HCT116 (cell line): Measurements from ENCODE around the gene OPRD1. TPM values are rescaled to one million over a fixed set of nuclear protein-coding genes. Genes with fewer than 3 reads are reported as not detected.

Experiments used
- ATAC-seq: fragments of 200-7000 bp; cut with Tn5 transposase; 2 replicates; pipeline ENCODE4 v1.9.1; 2020; ENCODE audit warnings: mild to moderate bottlenecking, moderate library complexity
- BruUV-seq: library from RNA; stranded (reverse); fragments of 400-500 nt; replicated peaks from 2 replicates; lab custom pipeline; 2021; lab: Mats Ljungman, UMichigan
- CTCF ChIA-PET: fragments of 300-600 bp; sonication (Branson Sonifier 250); formaldehyde crosslinking; loops from one replicate; lab custom pipeline; 2021; ENCODE audit warnings: antibody characterized with exemption; lab: Charles Lee
- POLR2A ChIA-PET: fragments of 300-600, 350-600 bp; sonication (Branson Sonifier 250); formaldehyde crosslinking; loops from one replicate; lab custom pipeline; 2021; ENCODE audit warnings: antibody characterized with exemption; lab: Charles Lee
- RAD21 ChIA-PET, 2 experiments: fragments of 300-600 bp; sonication (Branson Sonifier 250); formaldehyde crosslinking; loops; one replicate each; lab custom pipeline; 2023; ENCODE audit warnings: low total read pairs in 2 of 2; ENCODE audit not compliant: uncharacterized antibody in 2 of 2, unreplicated experiment in 2 of 2, low non-redundant PET in 1 of 2; lab: Charles Lee
- DNase-seq: peaks from one replicate; pipeline ENCODE4 v3.0.0-alpha.2; 2010; ENCODE audit warnings: low read depth, low spot score
- H2AFZ ChIP-seq: fragments of 200-600 bp; shearing (Covaris generic), sonication (generic); 2 replicates; pipeline ENCODE4 v1.6.1; 2017; ENCODE audit warnings: low read depth, mixed run types, mixed read lengths, antibody characterized with exemption, low read length; ENCODE audit not compliant: poor library complexity, severe bottlenecking
- H3K27ac ChIP-seq: 2 replicates; pipeline ENCODE4 v1.5.1; 2012; ENCODE audit warnings: low read depth, low read length
- H3K27me3 ChIP-seq: fragments of 200-600 bp; sonication (generic); 2 replicates; pipeline ENCODE4 v1.6.1; 2016; ENCODE audit warnings: mixed run types, low read length, mixed read lengths; ENCODE audit not compliant: insufficient read depth
- H3K36me3 ChIP-seq, 2 experiments: fragments of 200-500 bp in 1 of 2; fragments of 200-600 bp in 1 of 2; sonication (Bioruptor generic) in 1 of 2; sonication (generic) in 1 of 2; 2 replicates each; pipeline versions ENCODE4 v1.5.1 to v1.6.1; 2014 to 2016; ENCODE audit warnings: low read length in 2 of 2, inconsistent platforms in 1 of 2, mixed read lengths in 1 of 2, mixed run types in 1 of 2; ENCODE audit not compliant: insufficient read depth in 2 of 2, control insufficient read depth in 1 of 2
- H3K4me1 ChIP-seq, 2 experiments: fragments of 200-600 bp in 1 of 2; sonication (generic) in 1 of 2; 2 replicates each; pipeline versions ENCODE4 v1.5.1 to v1.6.1; 2012 to 2017; ENCODE audit warnings: low read length in 2 of 2, inconsistent platforms in 1 of 2, mild to moderate bottlenecking in 1 of 2, mixed read lengths in 1 of 2, mixed run types in 1 of 2, moderate library complexity in 1 of 2; ENCODE audit not compliant: insufficient read depth in 2 of 2, control insufficient read depth in 1 of 2
- H3K4me2 ChIP-seq: fragments of 200-600 bp; sonication (generic); 2 replicates; pipeline ENCODE4 v1.6.1; 2017; ENCODE audit warnings: mixed run types, low read length, mixed read lengths
- H3K4me3 ChIP-seq, 2 experiments: fragments of 200-600 bp in 1 of 2; sonication (generic) in 1 of 2; replicated peaks in 1 of 2; 2 replicates each; pipeline ENCODE4 v1.5.1; 2011 to 2016; ENCODE audit warnings: low read length in 2 of 2, control low read depth in 1 of 2, low read depth in 1 of 2, mild to moderate bottlenecking in 1 of 2, mixed read lengths in 1 of 2, mixed run types in 1 of 2
- H3K79me2 ChIP-seq: fragments of 200-600 bp; sonication (generic); 2 replicates; pipeline ENCODE4 v1.6.1; 2017; ENCODE audit warnings: mild to moderate bottlenecking, mixed run types, low read length, moderate library complexity, mixed read lengths; ENCODE audit not compliant: insufficient read depth
- H3K9ac ChIP-seq: fragments of 200-600 bp; sonication (generic); 2 replicates; pipeline ENCODE4 v1.6.1; 2016; ENCODE audit warnings: low read length, mixed read lengths
- H3K9me2 ChIP-seq: fragments of 200-600 bp; sonication (generic), shearing (Covaris generic); 2 replicates; pipeline ENCODE4 v1.6.1; 2017; ENCODE audit warnings: mixed run types, mild to moderate bottlenecking, moderate library complexity; ENCODE audit not compliant: insufficient read depth
- H3K9me3 ChIP-seq, 2 experiments: fragments of 200-500 bp in 1 of 2; fragments of 200-600 bp in 1 of 2; sonication (Bioruptor generic) in 1 of 2; sonication (generic) in 1 of 2; 2 replicates each; pipeline ENCODE4 v1.6.1; 2014 to 2017; ENCODE audit warnings: low read length in 2 of 2, mixed read lengths in 2 of 2, inconsistent platforms in 1 of 2, low read depth in 1 of 2, mild to moderate bottlenecking in 1 of 2, mixed run types in 1 of 2, moderate library complexity in 1 of 2; ENCODE audit not compliant: control insufficient read depth in 1 of 2, insufficient read depth in 1 of 2
- H4K20me1 ChIP-seq: fragments of 200-600 bp; sonication (generic), shearing (Covaris generic); 2 replicates; pipeline ENCODE4 v1.6.1; 2017; ENCODE audit warnings: mixed run types, mild to moderate bottlenecking, moderate library complexity; ENCODE audit not compliant: insufficient read depth
- CBX3 ChIP-seq: IDR thresholded peaks from 2 replicates; pipeline ENCODE4 v1.6.1; 2012; ENCODE audit warnings: low read depth
- CEBPB ChIP-seq: IDR thresholded peaks from 2 replicates; pipeline ENCODE4 v1.6.1; 2012; ENCODE audit warnings: low read depth
- EGR1 ChIP-seq: IDR thresholded peaks from 2 replicates; pipeline ENCODE4 v1.6.1; 2012; ENCODE audit warnings: low read depth
- EZH2phosphoT487 ChIP-seq: fragments of 200-600 bp; IDR thresholded peaks from 2 replicates; pipeline ENCODE4 v1.6.1; 2018; ENCODE audit warnings: antibody characterized with exemption, borderline replicate concordance
- POLR2AphosphoS5 ChIP-seq: IDR thresholded peaks from 2 replicates; pipeline ENCODE4 v1.6.1; 2011; ENCODE audit warnings: mild to moderate bottlenecking, low read depth, low read length, moderate library complexity
- RAD21 ChIP-seq: IDR thresholded peaks from 2 replicates; pipeline ENCODE4 v1.6.1; 2012; ENCODE audit warnings: low read depth, mild to moderate bottlenecking
- SP1 ChIP-seq: IDR thresholded peaks from 2 replicates; pipeline ENCODE4 v1.6.1; 2012; ENCODE audit warnings: low read depth
- TCF7L2 ChIP-seq: IDR thresholded peaks from 2 replicates; pipeline ENCODE4 v1.7.0; 2011; ENCODE audit warnings: borderline replicate concordance, inconsistent platforms; ENCODE audit not compliant: insufficient read depth, insufficient read length; ENCODE audit errors: extremely low read depth
- YY1 ChIP-seq: IDR thresholded peaks from 2 replicates; pipeline ENCODE4 v1.6.1; 2011; ENCODE audit warnings: low read length, low read depth, moderate library complexity, mild to moderate bottlenecking; ENCODE audit not compliant: insufficient replicate concordance; ENCODE audit errors: extremely low read depth
- ZNF274 ChIP-seq: fragments of 200-500 bp; sonication (Bioruptor generic); IDR thresholded peaks from 2 replicates; pipeline ENCODE4 v1.6.1; 2014; ENCODE audit warnings: mild to moderate bottlenecking, low read depth, low read length, inconsistent platforms
- intact Hi-C: fragments of 100-400 bp; cut with micrococcal nuclease; formaldehyde crosslinking; loops from 2 replicates; pipeline ENCODE4 v1.10.0; 2022
- total RNA-seq: library from RNA; stranded (reverse); gene quantifications from one replicate; pipeline ENCODE4 v1.2.1, GENCODE V29; 2021; ENCODE audit not compliant: unreplicated experiment
- TF ChIP-seq, protein P1 (sequence below), 3 experiments: fragments of 200-600 bp in 1 of 3; sonication (generic) in 1 of 3; IDR thresholded peaks in 2 of 3; conservative IDR thresholded peaks in 1 of 3; 2 replicates each; pipeline ENCODE4 v1.5.1; 2012 to 2017; ENCODE audit warnings: low read depth in 2 of 3, low read length in 2 of 3, antibody characterized with exemption in 1 of 3, borderline replicate concordance in 1 of 3, control low read depth in 1 of 3, mild to moderate bottlenecking in 1 of 3, mixed read lengths in 1 of 3, mixed run types in 1 of 3, moderate library complexity in 1 of 3; ENCODE audit not compliant: insufficient read depth in 1 of 3
- TF ChIP-seq, protein P2 (sequence below): IDR thresholded peaks from 2 replicates; pipeline ENCODE4 v1.6.1; 2012
- TF ChIP-seq, protein P3 (sequence below): IDR thresholded peaks from 2 replicates; pipeline ENCODE4 v1.6.1; 2011; ENCODE audit warnings: mild to moderate bottlenecking, low read length, moderate library complexity; ENCODE audit not compliant: insufficient replicate concordance; ENCODE audit errors: extremely low read depth

Gene OPRD1
- total RNA-seq, 1 experiment from 2014 or later: not detected

- peak; percentile 28; the same call in 1 of the 2 replicates for TF ChIP-seq RAD21
- TF ChIP-seq, protein P1, sequence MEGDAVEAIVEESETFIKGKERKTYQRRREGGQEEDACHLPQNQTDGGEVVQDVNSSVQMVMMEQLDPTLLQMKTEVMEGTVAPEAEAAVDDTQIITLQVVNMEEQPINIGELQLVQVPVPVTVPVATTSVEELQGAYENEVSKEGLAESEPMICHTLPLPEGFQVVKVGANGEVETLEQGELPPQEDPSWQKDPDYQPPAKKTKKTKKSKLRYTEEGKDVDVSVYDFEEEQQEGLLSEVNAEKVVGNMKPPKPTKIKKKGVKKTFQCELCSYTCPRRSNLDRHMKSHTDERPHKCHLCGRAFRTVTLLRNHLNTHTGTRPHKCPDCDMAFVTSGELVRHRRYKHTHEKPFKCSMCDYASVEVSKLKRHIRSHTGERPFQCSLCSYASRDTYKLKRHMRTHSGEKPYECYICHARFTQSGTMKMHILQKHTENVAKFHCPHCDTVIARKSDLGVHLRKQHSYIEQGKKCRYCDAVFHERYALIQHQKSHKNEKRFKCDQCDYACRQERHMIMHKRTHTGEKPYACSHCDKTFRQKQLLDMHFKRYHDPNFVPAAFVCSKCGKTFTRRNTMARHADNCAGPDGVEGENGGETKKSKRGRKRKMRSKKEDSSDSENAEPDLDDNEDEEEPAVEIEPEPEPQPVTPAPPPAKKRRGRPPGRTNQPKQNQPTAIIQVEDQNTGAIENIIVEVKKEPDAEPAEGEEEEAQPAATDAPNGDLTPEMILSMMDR (IDR thresholded peaks at IDR 0.05 in 2 of 3, conservative IDR thresholded peaks at IDR 0.05 in 1 of 3; ENCODE audit: borderline replicate concordance in 1 of 3, insufficient read depth in 1 of 3, low read depth in 2 of 3, low read length in 2 of 3): no peak
- no TSS peak for BruUV-seq
- H3K9me2 ChIP-seq: no peaks in the 10 kb centered on the region
- H3K9me3 ChIP-seq: no peaks in the 10 kb centered on the region
- ChIA-PET CTCF (interaction anchor here (1.5 kb wide), 1 partner anchor 81 kb away, joined by 8 read pairs; no protein-coding TSS in a partner anchor), POLR2A (no interaction called here), RAD21 (interaction anchor here (0.6 kb wide), 2 partner anchors 50 to 240 kb away, joined by 3 to 4 read pairs; no protein-coding TSS in a partner anchor)
- DNase-seq: no peak
- H3K4me1 ChIP-seq: no peaks in the 10 kb centered on the region
- H3K4me3 ChIP-seq: no peak overlapping the region
- H3K4me2 ChIP-seq: no peak overlapping the region
- H3K36me3 ChIP-seq: no peaks in the 10 kb centered on the region
- H3K9ac ChIP-seq: no peak overlapping the region
- H3K79me2 ChIP-seq: no peaks in the 10 kb centered on the region
- H3K27me3 ChIP-seq: no peaks in the 10 kb centered on the region
- H2AFZ ChIP-seq: no peak overlapping the region
- intact Hi-C loops: no loop called here
- no peak for ATAC-seq
- H3K27ac ChIP-seq: no peak overlapping the region
- no peaks in the 10 kb centered on the region for H4K20me1 ChIP-seq
Measured at GRCh38 chr1:28796352-28797211, 15.4 kb upstream of the OPRD1 start.

DNA sequence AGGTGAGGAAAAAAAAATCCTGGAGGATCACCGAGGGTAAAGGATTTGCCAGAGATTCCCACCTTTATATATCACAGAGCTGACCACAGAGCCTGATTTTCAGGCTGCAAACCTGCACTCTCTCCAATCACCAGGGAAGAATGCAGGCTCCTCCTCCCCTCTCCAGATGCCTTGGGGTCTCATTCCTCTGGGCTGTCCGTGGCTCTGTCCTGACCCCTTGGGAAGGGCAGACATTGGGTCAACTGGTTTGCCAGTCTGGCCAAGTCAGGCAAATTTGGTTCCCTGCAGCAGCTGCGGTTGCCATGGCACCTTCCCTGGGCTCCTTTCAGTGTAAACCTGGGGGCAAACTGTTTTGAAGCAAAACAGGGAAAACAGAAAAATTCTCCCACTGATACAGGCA, 11.6 kb upstream of the OPRD1 start:
- H3K9me3 ChIP-seq: no peaks in the 10 kb centered on the region
- intact Hi-C loops: no loop called here
- no peaks in the 10 kb centered on the region for H3K27me3 ChIP-seq
- H4K20me1 ChIP-seq: no peaks in the 10 kb centered on the region
- DNase-seq: no peak
- no peaks in the 10 kb centered on the region for H3K4me1 ChIP-seq
- H3K9ac ChIP-seq: no peak overlapping the region
- BruUV-seq: no TSS peak
- no peak overlapping the region for H2AFZ ChIP-seq
- no peak overlapping the region for H3K27ac ChIP-seq
- H3K9me2 ChIP-seq: no peaks in the 10 kb centered on the region
- no peak overlapping the region for H3K4me2 ChIP-seq
- ChIA-PET CTCF (no interaction called here), RAD21 (no interaction called here), POLR2A (no interaction called here)
- H3K4me3 ChIP-seq: no peak overlapping the region
- no peak for ATAC-seq
- H3K79me2 ChIP-seq: no peaks in the 10 kb centered on the region
- no peaks in the 10 kb centered on the region for H3K36me3 ChIP-seq
- TF ChIP-seq CBX3: no peak
- TF ChIP-seq YY1: no peak
- no peak for TF ChIP-seq CEBPB
- TF ChIP-seq, protein P2, sequence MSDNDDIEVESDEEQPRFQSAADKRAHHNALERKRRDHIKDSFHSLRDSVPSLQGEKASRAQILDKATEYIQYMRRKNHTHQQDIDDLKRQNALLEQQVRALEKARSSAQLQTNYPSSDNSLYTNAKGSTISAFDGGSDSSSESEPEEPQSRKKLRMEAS: no peak
- TF ChIP-seq ZNF274: no peak
- no peak for TF ChIP-seq SP1
- TF ChIP-seq EGR1: no peak
- TF ChIP-seq TCF7L2: no peak
- no peak for TF ChIP-seq EZH2phosphoT487
- TF ChIP-seq POLR2AphosphoS5: no peak
- TF ChIP-seq, protein P3, sequence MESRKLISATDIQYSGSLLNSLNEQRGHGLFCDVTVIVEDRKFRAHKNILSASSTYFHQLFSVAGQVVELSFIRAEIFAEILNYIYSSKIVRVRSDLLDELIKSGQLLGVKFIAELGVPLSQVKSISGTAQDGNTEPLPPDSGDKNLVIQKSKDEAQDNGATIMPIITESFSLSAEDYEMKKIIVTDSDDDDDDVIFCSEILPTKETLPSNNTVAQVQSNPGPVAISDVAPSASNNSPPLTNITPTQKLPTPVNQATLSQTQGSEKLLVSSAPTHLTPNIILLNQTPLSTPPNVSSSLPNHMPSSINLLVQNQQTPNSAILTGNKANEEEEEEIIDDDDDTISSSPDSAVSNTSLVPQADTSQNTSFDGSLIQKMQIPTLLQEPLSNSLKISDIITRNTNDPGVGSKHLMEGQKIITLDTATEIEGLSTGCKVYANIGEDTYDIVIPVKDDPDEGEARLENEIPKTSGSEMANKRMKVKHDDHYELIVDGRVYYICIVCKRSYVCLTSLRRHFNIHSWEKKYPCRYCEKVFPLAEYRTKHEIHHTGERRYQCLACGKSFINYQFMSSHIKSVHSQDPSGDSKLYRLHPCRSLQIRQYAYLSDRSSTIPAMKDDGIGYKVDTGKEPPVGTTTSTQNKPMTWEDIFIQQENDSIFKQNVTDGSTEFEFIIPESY: no peak
